Chondrocyte (in vitro differentiated cells): ENCODE results near the gene MAN1A1. TPM values are rescaled to one million over a fixed set of nuclear protein-coding genes. Genes with fewer than 3 reads are reported as not detected.

ENCODE experiments used
- DNase-seq: peaks from one replicate; pipeline ENCODE4 v3.0.0; 2021; ENCODE audit warnings: mixed read lengths, low spot score
- H3K27ac Mint-ChIP-seq: one replicate; pipeline ENCODE4 v1.8.0; 2021; ENCODE audit warnings: mild to moderate bottlenecking, moderate library complexity, mixed read lengths; ENCODE audit not compliant: unreplicated experiment
- H3K27me3 Mint-ChIP-seq: 2 replicates; pipeline ENCODE4 v1.8.0; 2021; ENCODE audit warnings: low read depth, mixed read lengths
- H3K36me3 Mint-ChIP-seq: 2 replicates; pipeline ENCODE4 v1.8.0; 2021; ENCODE audit warnings: low read depth, mixed read lengths
- H3K4me1 Mint-ChIP-seq: 2 replicates; pipeline ENCODE4 v1.8.0; 2021; ENCODE audit warnings: low read depth, mild to moderate bottlenecking, mixed read lengths
- H3K4me3 Mint-ChIP-seq: one replicate; pipeline ENCODE4 v1.8.0; 2021; ENCODE audit warnings: mild to moderate bottlenecking, moderate library complexity, mixed read lengths; ENCODE audit not compliant: unreplicated experiment
- H3K9me3 Mint-ChIP-seq: 2 replicates; pipeline ENCODE4 v1.8.0; 2021; ENCODE audit warnings: low read depth, mixed read lengths
- total RNA-seq: library from RNA; stranded (reverse); gene quantifications from 3 replicates; pipeline ENCODE4 v1.2.1, GENCODE V29; 2021
- TF ChIP-seq, protein P1 (sequence below): fragments of 200-600 bp; sonication (generic); IDR thresholded peaks from 2 replicates; pipeline ENCODE4 v1.5.0; 2021; ENCODE audit warnings: antibody characterized with exemption, mild to moderate bottlenecking, moderate library complexity

MAN1A1 gene
- total RNA-seq, 1 donor from 2014 or later: 7.2 TPM

DNA sequence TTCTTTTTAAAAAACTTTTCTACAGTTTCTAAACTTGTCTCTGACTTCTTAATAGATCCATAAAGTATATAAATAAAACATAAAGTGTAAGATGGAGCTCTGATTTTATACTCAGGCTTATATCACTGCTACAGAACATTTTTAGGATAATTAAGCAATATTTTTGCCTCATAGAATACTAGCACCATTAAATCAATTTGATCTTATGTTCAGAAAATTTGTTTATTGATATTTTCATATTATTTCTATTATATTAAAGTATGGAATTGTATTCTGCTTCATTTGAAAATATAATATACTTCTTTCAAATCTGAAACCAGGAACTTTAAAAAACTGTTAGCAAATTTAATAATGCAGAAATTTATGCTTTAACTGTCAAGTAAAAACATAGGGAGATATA is 106.5 kb downstream of the MAN1A1 start:
- no peaks in the 10 kb centered on the region for H3K36me3 Mint-ChIP-seq
- no peaks in the 10 kb centered on the region for H3K9me3 Mint-ChIP-seq
- TF ChIP-seq, protein P1, sequence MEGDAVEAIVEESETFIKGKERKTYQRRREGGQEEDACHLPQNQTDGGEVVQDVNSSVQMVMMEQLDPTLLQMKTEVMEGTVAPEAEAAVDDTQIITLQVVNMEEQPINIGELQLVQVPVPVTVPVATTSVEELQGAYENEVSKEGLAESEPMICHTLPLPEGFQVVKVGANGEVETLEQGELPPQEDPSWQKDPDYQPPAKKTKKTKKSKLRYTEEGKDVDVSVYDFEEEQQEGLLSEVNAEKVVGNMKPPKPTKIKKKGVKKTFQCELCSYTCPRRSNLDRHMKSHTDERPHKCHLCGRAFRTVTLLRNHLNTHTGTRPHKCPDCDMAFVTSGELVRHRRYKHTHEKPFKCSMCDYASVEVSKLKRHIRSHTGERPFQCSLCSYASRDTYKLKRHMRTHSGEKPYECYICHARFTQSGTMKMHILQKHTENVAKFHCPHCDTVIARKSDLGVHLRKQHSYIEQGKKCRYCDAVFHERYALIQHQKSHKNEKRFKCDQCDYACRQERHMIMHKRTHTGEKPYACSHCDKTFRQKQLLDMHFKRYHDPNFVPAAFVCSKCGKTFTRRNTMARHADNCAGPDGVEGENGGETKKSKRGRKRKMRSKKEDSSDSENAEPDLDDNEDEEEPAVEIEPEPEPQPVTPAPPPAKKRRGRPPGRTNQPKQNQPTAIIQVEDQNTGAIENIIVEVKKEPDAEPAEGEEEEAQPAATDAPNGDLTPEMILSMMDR: no peak
- no peaks in the 10 kb centered on the region for H3K27me3 Mint-ChIP-seq
- no peak overlapping the region for H3K4me3 Mint-ChIP-seq
- H3K27ac Mint-ChIP-seq: no peak overlapping the region
- no peaks in the 10 kb centered on the region for H3K4me1 Mint-ChIP-seq
- no peak for DNase-seq

DNA sequence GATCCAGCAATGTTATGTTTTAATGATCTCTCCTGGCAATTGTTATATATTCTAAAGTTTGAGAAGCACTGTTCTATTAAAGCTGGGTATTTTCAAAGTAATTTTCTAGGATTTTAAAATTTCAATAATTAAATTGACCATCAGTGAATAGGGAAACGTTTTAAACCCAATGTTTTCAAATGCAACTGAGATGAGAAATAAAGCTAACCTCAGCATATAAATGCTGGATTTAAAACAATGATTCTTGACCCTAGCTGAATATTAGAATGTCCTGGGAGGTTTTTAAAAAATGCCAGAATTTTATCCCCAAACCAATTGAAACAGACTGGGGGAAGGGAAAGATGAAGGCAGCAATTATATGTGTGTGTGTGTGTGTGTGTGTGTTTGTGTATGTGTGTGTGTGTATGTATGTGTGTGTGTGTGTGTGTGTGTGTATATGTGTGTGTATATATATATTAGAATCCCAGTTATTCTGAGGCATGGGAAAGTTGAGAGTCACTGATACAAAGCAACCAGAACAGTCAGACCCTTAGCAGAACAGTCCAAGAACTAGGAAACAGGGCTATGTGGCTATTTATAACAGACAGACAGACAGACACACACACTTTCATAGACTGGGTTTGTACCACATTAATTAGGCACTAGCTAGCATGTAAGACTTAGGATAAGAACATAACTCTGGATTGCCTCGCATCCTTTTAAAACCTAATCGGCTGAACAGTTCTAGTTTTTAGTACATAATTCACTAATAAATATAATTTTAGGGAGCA is 107.8 kb downstream of the MAN1A1 start:
- Mint-ChIP-seq H3K36me3 (peaks cover 5% of the 10 kb centered on the region), H3K27me3 (peaks cover 3% of the 10 kb centered on the region), H3K9me3 (no peaks in the 10 kb centered on the region), H3K4me1 (no peaks in the 10 kb centered on the region), H3K4me3 (no peak overlapping the region), H3K27ac (no peak overlapping the region)
- TF ChIP-seq, protein P1: no peak
- DNase-seq: no peak

DNA sequence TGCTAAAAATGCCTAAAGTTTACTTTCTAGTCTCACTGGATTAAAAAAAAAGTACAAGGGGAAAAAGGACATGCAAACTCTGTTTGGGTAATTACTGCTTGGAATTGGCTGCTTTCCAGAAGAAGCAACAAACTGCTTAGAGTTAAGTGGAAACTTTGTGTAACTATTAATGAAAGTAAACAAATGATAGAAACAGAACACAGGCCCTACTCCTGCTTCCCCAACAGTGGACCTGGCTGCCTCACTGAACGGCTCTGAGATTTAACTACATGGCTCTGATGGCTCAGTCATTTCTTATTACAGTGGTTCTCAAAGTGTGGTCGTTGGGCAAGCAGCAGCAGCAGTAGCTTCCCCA is 108.5 kb downstream of the MAN1A1 start:
- DNase-seq: no peak
- Mint-ChIP-seq H3K27me3 (peaks cover 3% of the 10 kb centered on the region), H3K4me3 (no peak overlapping the region), H3K36me3 (peaks cover 5% of the 10 kb centered on the region), H3K9me3 (peaks cover 3% of the 10 kb centered on the region), H3K27ac (no peak overlapping the region), H3K4me1 (no peaks in the 10 kb centered on the region)
- TF ChIP-seq, protein P1: no peak

DNA sequence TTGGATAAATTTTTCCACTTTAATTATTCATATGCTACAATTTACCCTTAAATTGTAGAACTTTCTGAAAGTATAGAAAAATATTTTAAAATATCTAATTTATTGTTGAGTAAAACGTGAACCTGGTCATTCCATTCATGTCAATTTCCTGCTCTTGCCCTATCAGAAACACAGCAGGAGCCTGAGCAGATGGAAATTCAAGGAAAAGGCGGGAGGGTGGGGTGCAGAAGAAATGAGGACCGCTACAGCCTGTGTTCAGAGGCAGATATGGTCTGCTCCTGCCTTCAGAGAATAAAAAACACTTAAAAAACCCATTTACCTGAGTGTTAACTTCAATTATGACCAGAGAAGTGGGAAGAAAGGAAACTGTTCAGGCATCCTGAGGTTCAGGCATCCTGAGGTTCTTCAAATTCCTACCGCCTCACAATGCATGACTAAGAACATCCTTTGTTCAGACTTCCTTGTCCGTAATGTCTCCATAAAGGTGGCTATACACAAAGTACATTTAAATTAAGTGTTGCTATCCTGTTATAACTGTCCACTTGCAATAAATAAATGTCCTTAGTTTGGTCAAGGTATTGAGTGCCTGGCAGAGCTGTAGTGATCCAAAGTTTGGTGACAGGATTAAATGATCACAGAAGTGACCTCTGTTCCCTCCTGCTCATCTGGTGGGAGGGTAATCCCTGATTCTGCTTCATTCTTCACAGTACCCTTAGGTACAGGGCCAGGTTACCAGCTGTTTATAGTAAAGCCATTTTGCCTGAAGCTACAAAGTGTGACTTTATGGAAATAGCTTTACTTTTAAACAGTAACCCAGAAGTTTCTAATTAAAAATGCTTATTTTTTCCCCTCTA is 109.1 kb downstream of the MAN1A1 start:
- H3K36me3 Mint-ChIP-seq: peaks cover 5% of the 10 kb centered on the region
- no peak overlapping the region for H3K4me3 Mint-ChIP-seq
- TF ChIP-seq, protein P1: no peak
- peaks cover 4% of the 10 kb centered on the region for H3K9me3 Mint-ChIP-seq
- no peak for DNase-seq
- H3K27me3 Mint-ChIP-seq: peaks cover 3% of the 10 kb centered on the region
- no peaks in the 10 kb centered on the region for H3K4me1 Mint-ChIP-seq
- no peak overlapping the region for H3K27ac Mint-ChIP-seq

DNA sequence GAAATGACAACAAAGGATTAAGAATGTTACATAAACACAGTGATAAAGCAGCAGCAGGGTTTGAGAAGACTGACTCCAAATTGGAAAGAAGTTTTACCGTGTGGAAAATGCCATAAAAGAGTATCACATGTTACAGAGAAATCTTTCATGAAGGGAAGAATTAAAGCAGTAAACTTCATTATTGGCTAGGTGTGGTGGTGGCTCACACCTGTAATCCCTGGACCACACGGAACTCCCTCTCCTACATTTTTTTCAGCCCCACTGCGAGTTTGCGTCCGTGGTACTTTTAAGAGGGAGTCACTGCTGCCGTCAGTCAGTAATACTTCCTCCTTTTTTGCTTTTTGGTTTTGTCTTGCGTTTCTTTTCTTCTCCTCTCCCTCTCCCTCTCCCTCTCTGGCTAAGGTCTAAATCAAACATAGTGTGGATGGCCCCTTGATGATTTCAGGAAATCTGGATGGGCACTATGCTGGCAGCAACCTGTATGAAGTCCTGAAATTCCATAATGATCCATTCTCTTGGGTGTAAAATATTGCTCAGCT is 112.3 kb downstream of the MAN1A1 start:
- peaks cover 3% of the 10 kb centered on the region for H3K27me3 Mint-ChIP-seq
- no peaks in the 10 kb centered on the region for H3K4me1 Mint-ChIP-seq
- peaks cover 9% of the 10 kb centered on the region for H3K9me3 Mint-ChIP-seq
- TF ChIP-seq, protein P1: no peak
- H3K4me3 Mint-ChIP-seq: no peak overlapping the region
- no peak overlapping the region for H3K27ac Mint-ChIP-seq
- DNase-seq: no peak
- H3K36me3 Mint-ChIP-seq: peaks cover 5% of the 10 kb centered on the region
